GM23338 (cell line): ENCODE data around the gene COL4A2.

Experiments
- CREB1 ChIP-seq: fragments of 250-450 bp; sonication (Bioruptor Pico); IDR thresholded peaks from 2 replicates; pipeline ENCODE4 v1.5.0; 2020; ENCODE audit warnings: low read depth, mild to moderate bottlenecking, moderate library complexity
- EZH2 ChIP-seq: fragments of 200-600 bp; sonication (generic); IDR thresholded peaks from one replicate; pipeline ENCODE4 v1.8.0; 2017; ENCODE audit warnings: antibody characterized with exemption, mild to moderate bottlenecking, low read depth; ENCODE audit not compliant: unreplicated experiment
- EZH2phosphoT487 ChIP-seq: fragments of 200-600 bp; sonication (generic); IDR thresholded peaks from one replicate; pipeline ENCODE4 v1.8.1; 2018; ENCODE audit warnings: antibody characterized with exemption; ENCODE audit not compliant: unreplicated experiment
- JUNB ChIP-seq: IDR thresholded peaks from one replicate; pipeline ENCODE4 v1.6.1; 2016; ENCODE audit warnings: antibody characterized with exemption; ENCODE audit not compliant: unreplicated experiment
- NANOG ChIP-seq: IDR thresholded peaks from 2 replicates; pipeline ENCODE4 v1.6.1; 2016; ENCODE audit warnings: antibody characterized with exemption, borderline replicate concordance
- POLR2AphosphoS5 ChIP-seq: IDR thresholded peaks from 2 replicates; pipeline ENCODE4 v1.6.1; 2016; ENCODE audit warnings: antibody characterized with exemption, low read depth
- STAT1 ChIP-seq: IDR thresholded peaks from one replicate; pipeline ENCODE4 v1.6.1; 2016; ENCODE audit warnings: antibody characterized with exemption; ENCODE audit not compliant: unreplicated experiment
- ZNF331 ChIP-seq: fragments of 250-450 bp; sonication (Bioruptor Pico); IDR thresholded peaks from 2 replicates; pipeline ENCODE4 v1.5.0; 2020; ENCODE audit warnings: low read depth, mild to moderate bottlenecking, moderate library complexity
- TF ChIP-seq, protein P1 (sequence below), 2 experiments: fragments of 200-600 bp in 1 of 2; sonication (generic) in 1 of 2; conservative IDR thresholded peaks; 2 replicates each; pipeline versions ENCODE4 v1.5.1 to v1.6.1; 2016 to 2017; ENCODE audit warnings: antibody characterized with exemption in 2 of 2, low read depth in 2 of 2, mild to moderate bottlenecking in 2 of 2, moderate library complexity in 1 of 2
- TF ChIP-seq, protein P2 (sequence below): IDR thresholded peaks from one replicate; pipeline ENCODE4 v1.6.1; 2018; ENCODE audit warnings: antibody characterized with exemption; ENCODE audit not compliant: unreplicated experiment
- TF ChIP-seq, protein P3 (sequence below): IDR thresholded peaks from 2 replicates; pipeline ENCODE4 v1.6.1; 2016; ENCODE audit warnings: antibody characterized with exemption
- TF ChIP-seq, protein P4 (sequence below): fragments of 250-450 bp; sonication (Bioruptor Pico); IDR thresholded peaks from 2 replicates; pipeline ENCODE4 v1.5.0; 2020; ENCODE audit warnings: mild to moderate bottlenecking, moderate library complexity

DNA sequence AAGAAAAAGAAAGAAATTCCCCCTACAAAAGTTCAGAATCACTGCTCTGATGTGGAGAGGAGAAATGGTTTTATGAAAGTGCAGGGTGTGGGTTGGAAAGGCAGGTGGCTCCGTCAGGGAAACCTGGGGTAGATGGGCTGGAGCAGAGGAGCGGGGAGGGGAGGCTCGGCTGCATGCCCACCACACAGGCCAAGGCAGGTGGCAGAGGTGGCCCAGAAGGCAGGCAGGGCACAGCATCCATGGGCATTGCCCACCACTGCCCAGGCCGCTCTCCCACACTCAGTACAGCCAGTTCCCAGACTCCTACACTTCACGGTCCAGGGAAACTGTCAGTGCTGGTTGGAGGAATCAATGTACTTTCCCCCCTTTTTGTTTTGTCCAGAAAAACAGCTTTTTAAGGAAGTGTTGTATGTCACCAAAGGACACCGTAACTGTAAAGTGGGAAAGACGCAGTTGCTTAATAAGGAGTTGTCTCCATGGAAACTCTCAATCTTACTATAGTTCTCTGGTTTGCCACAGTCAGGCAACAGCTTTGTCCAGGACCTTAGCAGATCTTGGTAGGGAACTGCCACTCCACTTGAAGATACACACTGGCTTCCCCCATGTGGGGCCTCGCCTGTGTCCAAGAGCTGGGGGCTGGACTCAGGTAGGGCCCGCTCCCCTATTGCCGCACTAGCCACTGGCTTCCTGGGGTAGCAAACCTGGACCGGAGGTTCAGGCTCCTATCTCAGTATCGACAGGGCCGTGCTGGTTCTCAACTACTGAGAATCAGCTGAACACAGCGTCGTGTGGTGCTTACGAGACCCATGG, 171.5 kb downstream of the COL4A2 start:
- TF ChIP-seq, protein P1, sequence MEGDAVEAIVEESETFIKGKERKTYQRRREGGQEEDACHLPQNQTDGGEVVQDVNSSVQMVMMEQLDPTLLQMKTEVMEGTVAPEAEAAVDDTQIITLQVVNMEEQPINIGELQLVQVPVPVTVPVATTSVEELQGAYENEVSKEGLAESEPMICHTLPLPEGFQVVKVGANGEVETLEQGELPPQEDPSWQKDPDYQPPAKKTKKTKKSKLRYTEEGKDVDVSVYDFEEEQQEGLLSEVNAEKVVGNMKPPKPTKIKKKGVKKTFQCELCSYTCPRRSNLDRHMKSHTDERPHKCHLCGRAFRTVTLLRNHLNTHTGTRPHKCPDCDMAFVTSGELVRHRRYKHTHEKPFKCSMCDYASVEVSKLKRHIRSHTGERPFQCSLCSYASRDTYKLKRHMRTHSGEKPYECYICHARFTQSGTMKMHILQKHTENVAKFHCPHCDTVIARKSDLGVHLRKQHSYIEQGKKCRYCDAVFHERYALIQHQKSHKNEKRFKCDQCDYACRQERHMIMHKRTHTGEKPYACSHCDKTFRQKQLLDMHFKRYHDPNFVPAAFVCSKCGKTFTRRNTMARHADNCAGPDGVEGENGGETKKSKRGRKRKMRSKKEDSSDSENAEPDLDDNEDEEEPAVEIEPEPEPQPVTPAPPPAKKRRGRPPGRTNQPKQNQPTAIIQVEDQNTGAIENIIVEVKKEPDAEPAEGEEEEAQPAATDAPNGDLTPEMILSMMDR (conservative IDR thresholded peaks at IDR 0.05; ENCODE audit: low read depth in 2 of 2) = no peak
- TF ChIP-seq, protein P2, sequence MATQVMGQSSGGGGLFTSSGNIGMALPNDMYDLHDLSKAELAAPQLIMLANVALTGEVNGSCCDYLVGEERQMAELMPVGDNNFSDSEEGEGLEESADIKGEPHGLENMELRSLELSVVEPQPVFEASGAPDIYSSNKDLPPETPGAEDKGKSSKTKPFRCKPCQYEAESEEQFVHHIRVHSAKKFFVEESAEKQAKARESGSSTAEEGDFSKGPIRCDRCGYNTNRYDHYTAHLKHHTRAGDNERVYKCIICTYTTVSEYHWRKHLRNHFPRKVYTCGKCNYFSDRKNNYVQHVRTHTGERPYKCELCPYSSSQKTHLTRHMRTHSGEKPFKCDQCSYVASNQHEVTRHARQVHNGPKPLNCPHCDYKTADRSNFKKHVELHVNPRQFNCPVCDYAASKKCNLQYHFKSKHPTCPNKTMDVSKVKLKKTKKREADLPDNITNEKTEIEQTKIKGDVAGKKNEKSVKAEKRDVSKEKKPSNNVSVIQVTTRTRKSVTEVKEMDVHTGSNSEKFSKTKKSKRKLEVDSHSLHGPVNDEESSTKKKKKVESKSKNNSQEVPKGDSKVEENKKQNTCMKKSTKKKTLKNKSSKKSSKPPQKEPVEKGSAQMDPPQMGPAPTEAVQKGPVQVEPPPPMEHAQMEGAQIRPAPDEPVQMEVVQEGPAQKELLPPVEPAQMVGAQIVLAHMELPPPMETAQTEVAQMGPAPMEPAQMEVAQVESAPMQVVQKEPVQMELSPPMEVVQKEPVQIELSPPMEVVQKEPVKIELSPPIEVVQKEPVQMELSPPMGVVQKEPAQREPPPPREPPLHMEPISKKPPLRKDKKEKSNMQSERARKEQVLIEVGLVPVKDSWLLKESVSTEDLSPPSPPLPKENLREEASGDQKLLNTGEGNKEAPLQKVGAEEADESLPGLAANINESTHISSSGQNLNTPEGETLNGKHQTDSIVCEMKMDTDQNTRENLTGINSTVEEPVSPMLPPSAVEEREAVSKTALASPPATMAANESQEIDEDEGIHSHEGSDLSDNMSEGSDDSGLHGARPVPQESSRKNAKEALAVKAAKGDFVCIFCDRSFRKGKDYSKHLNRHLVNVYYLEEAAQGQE = no peak
- TF ChIP-seq POLR2AphosphoS5 (no peak), JUNB (no peak), STAT1 (no peak), EZH2 (no peak), NANOG (no peak), CREB1 (CRISPR knock-in tag) (no peak), ZNF331 (CRISPR knock-in tag) (no peak), EZH2phosphoT487 (no peak)
- TF ChIP-seq, protein P3, sequence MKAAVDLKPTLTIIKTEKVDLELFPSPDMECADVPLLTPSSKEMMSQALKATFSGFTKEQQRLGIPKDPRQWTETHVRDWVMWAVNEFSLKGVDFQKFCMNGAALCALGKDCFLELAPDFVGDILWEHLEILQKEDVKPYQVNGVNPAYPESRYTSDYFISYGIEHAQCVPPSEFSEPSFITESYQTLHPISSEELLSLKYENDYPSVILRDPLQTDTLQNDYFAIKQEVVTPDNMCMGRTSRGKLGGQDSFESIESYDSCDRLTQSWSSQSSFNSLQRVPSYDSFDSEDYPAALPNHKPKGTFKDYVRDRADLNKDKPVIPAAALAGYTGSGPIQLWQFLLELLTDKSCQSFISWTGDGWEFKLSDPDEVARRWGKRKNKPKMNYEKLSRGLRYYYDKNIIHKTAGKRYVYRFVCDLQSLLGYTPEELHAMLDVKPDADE = no peak
- TF ChIP-seq, protein P4, sequence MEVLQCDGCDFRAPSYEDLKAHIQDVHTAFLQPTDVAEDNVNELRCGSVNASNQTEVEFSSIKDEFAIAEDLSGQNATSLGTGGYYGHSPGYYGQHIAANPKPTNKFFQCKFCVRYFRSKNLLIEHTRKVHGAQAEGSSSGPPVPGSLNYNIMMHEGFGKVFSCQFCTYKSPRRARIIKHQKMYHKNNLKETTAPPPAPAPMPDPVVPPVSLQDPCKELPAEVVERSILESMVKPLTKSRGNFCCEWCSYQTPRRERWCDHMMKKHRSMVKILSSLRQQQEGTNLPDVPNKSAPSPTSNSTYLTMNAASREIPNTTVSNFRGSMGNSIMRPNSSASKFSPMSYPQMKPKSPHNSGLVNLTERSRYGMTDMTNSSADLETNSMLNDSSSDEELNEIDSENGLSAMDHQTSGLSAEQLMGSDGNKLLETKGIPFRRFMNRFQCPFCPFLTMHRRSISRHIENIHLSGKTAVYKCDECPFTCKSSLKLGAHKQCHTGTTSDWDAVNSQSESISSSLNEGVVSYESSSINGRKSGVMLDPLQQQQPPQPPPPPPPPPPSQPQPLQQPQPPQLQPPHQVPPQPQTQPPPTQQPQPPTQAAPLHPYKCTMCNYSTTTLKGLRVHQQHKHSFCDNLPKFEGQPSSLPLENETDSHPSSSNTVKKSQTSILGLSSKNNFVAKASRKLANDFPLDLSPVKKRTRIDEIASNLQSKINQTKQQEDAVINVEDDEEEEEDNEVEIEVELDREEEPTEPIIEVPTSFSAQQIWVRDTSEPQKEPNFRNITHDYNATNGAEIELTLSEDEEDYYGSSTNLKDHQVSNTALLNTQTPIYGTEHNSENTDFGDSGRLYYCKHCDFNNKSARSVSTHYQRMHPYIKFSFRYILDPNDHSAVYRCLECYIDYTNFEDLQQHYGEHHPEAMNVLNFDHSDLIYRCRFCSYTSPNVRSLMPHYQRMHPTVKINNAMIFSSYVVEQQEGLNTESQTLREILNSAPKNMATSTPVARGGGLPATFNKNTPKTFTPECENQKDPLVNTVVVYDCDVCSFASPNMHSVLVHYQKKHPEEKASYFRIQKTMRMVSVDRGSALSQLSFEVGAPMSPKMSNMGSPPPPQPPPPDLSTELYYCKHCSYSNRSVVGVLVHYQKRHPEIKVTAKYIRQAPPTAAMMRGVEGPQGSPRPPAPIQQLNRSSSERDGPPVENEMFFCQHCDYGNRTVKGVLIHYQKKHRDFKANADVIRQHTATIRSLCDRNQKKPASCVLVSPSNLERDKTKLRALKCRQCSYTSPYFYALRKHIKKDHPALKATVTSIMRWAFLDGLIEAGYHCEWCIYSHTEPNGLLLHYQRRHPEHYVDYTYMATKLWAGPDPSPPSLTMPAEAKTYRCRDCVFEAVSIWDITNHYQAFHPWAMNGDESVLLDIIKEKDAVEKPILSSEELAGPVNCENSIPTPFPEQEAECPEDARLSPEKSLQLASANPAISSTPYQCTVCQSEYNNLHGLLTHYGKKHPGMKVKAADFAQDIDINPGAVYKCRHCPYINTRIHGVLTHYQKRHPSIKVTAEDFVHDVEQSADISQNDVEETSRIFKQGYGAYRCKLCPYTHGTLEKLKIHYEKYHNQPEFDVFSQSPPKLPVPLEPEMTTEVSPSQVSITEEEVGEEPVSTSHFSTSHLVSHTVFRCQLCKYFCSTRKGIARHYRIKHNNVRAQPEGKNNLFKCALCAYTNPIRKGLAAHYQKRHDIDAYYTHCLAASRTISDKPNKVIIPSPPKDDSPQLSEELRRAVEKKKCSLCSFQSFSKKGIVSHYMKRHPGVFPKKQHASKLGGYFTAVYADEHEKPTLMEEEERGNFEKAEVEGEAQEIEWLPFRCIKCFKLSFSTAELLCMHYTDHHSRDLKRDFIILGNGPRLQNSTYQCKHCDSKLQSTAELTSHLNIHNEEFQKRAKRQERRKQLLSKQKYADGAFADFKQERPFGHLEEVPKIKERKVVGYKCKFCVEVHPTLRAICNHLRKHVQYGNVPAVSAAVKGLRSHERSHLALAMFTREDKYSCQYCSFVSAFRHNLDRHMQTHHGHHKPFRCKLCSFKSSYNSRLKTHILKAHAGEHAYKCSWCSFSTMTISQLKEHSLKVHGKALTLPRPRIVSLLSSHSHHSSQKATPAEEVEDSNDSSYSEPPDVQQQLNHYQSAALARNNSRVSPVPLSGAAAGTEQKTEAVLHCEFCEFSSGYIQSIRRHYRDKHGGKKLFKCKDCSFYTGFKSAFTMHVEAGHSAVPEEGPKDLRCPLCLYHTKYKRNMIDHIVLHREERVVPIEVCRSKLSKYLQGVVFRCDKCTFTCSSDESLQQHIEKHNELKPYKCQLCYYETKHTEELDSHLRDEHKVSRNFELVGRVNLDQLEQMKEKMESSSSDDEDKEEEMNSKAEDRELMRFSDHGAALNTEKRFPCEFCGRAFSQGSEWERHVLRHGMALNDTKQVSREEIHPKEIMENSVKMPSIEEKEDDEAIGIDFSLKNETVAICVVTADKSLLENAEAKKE (CRISPR knock-in tag) = no peak
